Stomach (tissue), 4 donors: Measurements from ENCODE around the gene ITGA1.

ENCODE experiments used
- CTCF ChIP-seq, 7 experiments: fragments of 450-650 bp in 4 of 7; fragments of 200-600 bp in 3 of 7; sonication (generic) in 3 of 7; IDR thresholded peaks; one replicate each; pipeline ENCODE4 v1.5.1; 2016 to 2019; ENCODE audit warnings: antibody characterized with exemption in 7 of 7, control low read depth in 2 of 7, mild to moderate bottlenecking in 1 of 7
- EP300 ChIP-seq: sonication (generic); formaldehyde crosslinking; IDR thresholded peaks from one replicate; pipeline ENCODE4 v1.6.1; 2017; ENCODE audit warnings: antibody characterized with exemption
- POLR2A ChIP-seq, 4 donors: fragments of 450-650 bp; IDR thresholded peaks; one replicate each; pipeline ENCODE4 v1.6.1; 2016; ENCODE audit warnings: antibody characterized with exemption in 4 of 4, control low read depth in 2 of 4, mild to moderate bottlenecking in 1 of 4, moderate library complexity in 1 of 4

- no peak for TF ChIP-seq CTCF (IDR thresholded peaks at IDR 0.05)
- no peak for TF ChIP-seq POLR2A (IDR thresholded peaks at IDR 0.05)
- TF ChIP-seq EP300 = no peak
These were observed 11.8 kb downstream of the ITGA1 start for GRCh38 chr5:52799358-52799982.
